IMR-90 (cell line): ENCODE results near the gene HERC5. TPM values are rescaled to one million over a fixed set of nuclear protein-coding genes. Genes with fewer than 3 reads are reported as not detected.

ENCODE experiments used
- ATAC-seq: fragments of 200-7000 bp; cut with Tn5 transposase; 2 replicates; pipeline ENCODE4 v1.9.1; 2020; ENCODE audit warnings: low read depth, mild to moderate bottlenecking, moderate library complexity
- BruUV-seq: library from RNA; stranded (reverse); fragments of 400-500 nt; replicated peaks from 2 replicates; lab custom pipeline; 2021; lab: Mats Ljungman, UMichigan
- CTCF ChIA-PET: fragments of 300-600 bp; formaldehyde crosslinking; extraction: SDS; loops from one replicate; lab custom pipeline; 2021; ENCODE audit warnings: antibody characterized with exemption; lab: Yijun Ruan, JAX
- POLR2A ChIA-PET: fragments of 300-600 bp; sonication (Branson Sonifier 250); formaldehyde crosslinking; loops from one replicate; lab custom pipeline; 2022; ENCODE audit warnings: antibody characterized with exemption; ENCODE audit not compliant: unreplicated experiment; lab: Charles Lee
- DNase-seq: peaks from one replicate; pipeline ENCODE4 v3.0.0; 2013
- H2AFZ ChIP-seq: replicated peaks from 2 replicates; pipeline ENCODE3; 2013; ENCODE audit warnings: low read length, mild to moderate bottlenecking; ENCODE audit not compliant: poor library complexity
- H2AK5ac ChIP-seq: 2 replicates; pipeline ENCODE4 v1.6.1; 2013; ENCODE audit warnings: low read depth, low read length, inconsistent platforms
- H2AK9ac ChIP-seq: replicated peaks from 2 replicates; pipeline ENCODE3; 2013; ENCODE audit warnings: mild to moderate bottlenecking, low read depth, low read length, moderate library complexity; ENCODE audit not compliant: poor library complexity
- H2BK120ac ChIP-seq: 2 replicates; pipeline ENCODE4 v1.6.1; 2013; ENCODE audit warnings: low read depth, low read length, inconsistent platforms
- H2BK15ac ChIP-seq: 3 replicates; pipeline ENCODE4 v1.6.1; 2013; ENCODE audit warnings: low read depth, low read length, inconsistent platforms
- H2BK20ac ChIP-seq: 2 replicates; pipeline ENCODE4 v1.6.1; 2013; ENCODE audit warnings: low read depth, mild to moderate bottlenecking, inconsistent platforms, low read length, moderate library complexity
- H2BK5ac ChIP-seq: 2 replicates; pipeline ENCODE4 v1.6.1; 2013; ENCODE audit warnings: mild to moderate bottlenecking, low read depth, low read length, inconsistent platforms; ENCODE audit not compliant: poor library complexity, severe bottlenecking
- H3K14ac ChIP-seq: replicated peaks from 2 replicates; pipeline ENCODE4 v1.6.1; 2013; ENCODE audit warnings: low read depth, low read length, inconsistent platforms
- H3K18ac ChIP-seq: 2 replicates; pipeline ENCODE4 v1.6.1; 2013; ENCODE audit warnings: low read depth, low read length, control low read depth
- H3K23ac ChIP-seq: 2 replicates; pipeline ENCODE4 v1.6.1; 2013; ENCODE audit warnings: low read depth, low read length, inconsistent platforms
- H3K27ac ChIP-seq: 2 replicates; pipeline ENCODE4 v1.5.1; 2013; ENCODE audit warnings: mild to moderate bottlenecking, control low read depth, low read length; ENCODE audit not compliant: insufficient read depth
- H3K27me3 ChIP-seq: 2 replicates; pipeline ENCODE4 v1.6.1; 2013; ENCODE audit warnings: low read length; ENCODE audit not compliant: control insufficient read depth, insufficient read depth
- H3K36me3 ChIP-seq: 2 replicates; pipeline ENCODE4 v1.6.1; 2013; ENCODE audit warnings: low read length, mixed read lengths; ENCODE audit not compliant: control insufficient read depth, insufficient read depth
- H3K4ac ChIP-seq: 2 replicates; pipeline ENCODE4 v1.6.1; 2013; ENCODE audit warnings: low read depth, low read length, inconsistent platforms
- H3K4me1 ChIP-seq: 2 replicates; pipeline ENCODE4 v1.6.1; 2013; ENCODE audit warnings: low read length, mixed read lengths; ENCODE audit not compliant: control insufficient read depth, insufficient read depth
- H3K4me2 ChIP-seq: 2 replicates; pipeline ENCODE4 v1.6.1; 2013; ENCODE audit warnings: low read depth, mild to moderate bottlenecking, control low read depth, low read length, moderate library complexity
- H3K4me3 ChIP-seq: 2 replicates; pipeline ENCODE4 v1.5.1; 2013; ENCODE audit warnings: low read depth, mild to moderate bottlenecking, control low read depth, low read length, moderate library complexity; ENCODE audit not compliant: insufficient read depth
- H3K56ac ChIP-seq: 2 replicates; pipeline ENCODE4 v1.6.1; 2013; ENCODE audit warnings: low read length, inconsistent platforms; ENCODE audit not compliant: insufficient read depth; ENCODE audit errors: extremely low read depth
- H3K79me1 ChIP-seq, 2 experiments: 2 replicates each; pipeline ENCODE4 v1.6.1; 2013; ENCODE audit warnings: low read length in 2 of 2, inconsistent platforms in 1 of 2, low read depth in 1 of 2
- H3K9ac ChIP-seq: 2 replicates; pipeline ENCODE4 v1.6.1; 2013; ENCODE audit warnings: low read depth, low read length, control low read depth
- H3K9me1 ChIP-seq: 2 replicates; pipeline ENCODE4 v1.6.1; 2013; ENCODE audit warnings: low read length, inconsistent platforms; ENCODE audit not compliant: insufficient read depth
- H3K9me3 ChIP-seq: 2 replicates; pipeline ENCODE4 v1.6.1; 2013; ENCODE audit warnings: low read length; ENCODE audit not compliant: control insufficient read depth, insufficient read depth
- H4K20me1 ChIP-seq: 2 replicates; pipeline ENCODE4 v1.6.1; 2013; ENCODE audit warnings: low read length, inconsistent platforms; ENCODE audit not compliant: insufficient read depth
- H4K5ac ChIP-seq: 2 replicates; pipeline ENCODE4 v1.6.1; 2013; ENCODE audit warnings: mild to moderate bottlenecking, low read depth, low read length, control low read depth
- H4K8ac ChIP-seq, 2 experiments: 2 replicates each; pipeline ENCODE4 v1.6.1; 2013; ENCODE audit warnings: low read depth in 2 of 2, low read length in 2 of 2, control low read depth in 1 of 2, inconsistent platforms in 1 of 2
- H4K91ac ChIP-seq: 2 replicates; pipeline ENCODE4 v1.6.1; 2013; ENCODE audit warnings: low read depth, low read length, inconsistent platforms; ENCODE audit not compliant: insufficient read depth
- BHLHE40 ChIP-seq: fragments of 150-350 bp; IDR thresholded peaks from 2 replicates; pipeline ENCODE4 v1.6.1; 2016; ENCODE audit warnings: mild to moderate bottlenecking, low read depth, low read length
- CEBPB ChIP-seq: IDR thresholded peaks from 2 replicates; pipeline ENCODE4 v1.6.1; 2012; ENCODE audit warnings: low read depth, low read length, improper control_type of control experiment
- CHD1 ChIP-seq: IDR thresholded peaks from 2 replicates; pipeline ENCODE4 v1.6.1; 2012; ENCODE audit warnings: low read depth, low read length, improper control_type of control experiment
- CTCF ChIP-seq: conservative IDR thresholded peaks from 2 replicates; pipeline ENCODE4 v1.5.1; 2012; ENCODE audit warnings: mild to moderate bottlenecking, low read depth, low read length, improper control_type of control experiment
- FOS ChIP-seq: fragments of 150-350 bp; IDR thresholded peaks from 2 replicates; pipeline ENCODE4 v1.6.1; 2016; ENCODE audit warnings: low read depth, low read length
- MAFK ChIP-seq: IDR thresholded peaks from 2 replicates; pipeline ENCODE4 v1.6.1; 2012; ENCODE audit warnings: low read depth, low read length, improper control_type of control experiment
- MAZ ChIP-seq: IDR thresholded peaks from 2 replicates; pipeline ENCODE4 v1.6.1; 2012; ENCODE audit warnings: low read depth, mild to moderate bottlenecking, low read length, improper control_type of control experiment, moderate library complexity, borderline replicate concordance
- MXI1 ChIP-seq: IDR thresholded peaks from 2 replicates; pipeline ENCODE4 v1.6.1; 2012; ENCODE audit warnings: low read depth, mild to moderate bottlenecking, low read length, moderate library complexity, borderline replicate concordance
- NFE2L2 ChIP-seq: fragments of 150-350 bp; IDR thresholded peaks from 2 replicates; pipeline ENCODE4 v1.6.1; 2016; ENCODE audit warnings: low read depth, mild to moderate bottlenecking, low read length
- POLR2A ChIP-seq: IDR thresholded peaks from 2 replicates; pipeline ENCODE4 v1.6.1; 2012; ENCODE audit warnings: mild to moderate bottlenecking, low read depth, low read length
- RAD21 ChIP-seq: IDR thresholded peaks from 2 replicates; pipeline ENCODE4 v1.6.1; 2012; ENCODE audit warnings: low read length, improper control_type of control experiment
- RCOR1 ChIP-seq: IDR thresholded peaks from 2 replicates; pipeline ENCODE4 v1.6.1; 2012; ENCODE audit warnings: mild to moderate bottlenecking, low read length, improper control_type of control experiment; ENCODE audit not compliant: insufficient replicate concordance
- RFX5 ChIP-seq: IDR thresholded peaks from 2 replicates; pipeline ENCODE4 v1.8.0; 2012; ENCODE audit warnings: low read depth, mild to moderate bottlenecking, low read length, moderate library complexity
- SMC3 ChIP-seq: fragments of 150-350 bp; IDR thresholded peaks from 2 replicates; pipeline ENCODE4 v1.6.1; 2016; ENCODE audit warnings: low read depth, mild to moderate bottlenecking, antibody characterized with exemption, low read length, moderate library complexity
- USF2 ChIP-seq: fragments of 150-350 bp; IDR thresholded peaks from 2 replicates; pipeline ENCODE4 v1.6.1; 2017; ENCODE audit warnings: mild to moderate bottlenecking, antibody characterized with exemption, low read length, low read depth
- WGBS, 2 experiments: methylation state at CpG; one replicate each; pipeline versions ENCODE4 v1.1.5 to v1.1.7; 2013; ENCODE audit warnings: missing lambda C conversion rate in 2 of 2; ENCODE audit not compliant: insufficient read length in 1 of 2; ENCODE audit errors: extremely low coverage in 2 of 2; 5-methylcytosine and 5-hydroxymethylcytosine counted together
- dilution Hi-C: fragments of 300-500 bp; cut with HindIII; formaldehyde crosslinking; loops from one replicate; pipeline ENCODE4 v1.14.3; 2018; ENCODE audit warnings: low sequenced_read_pairs; ENCODE audit not compliant: unreplicated experiment
- in situ Hi-C: fragments of 300-500 bp; cut with MboI; formaldehyde crosslinking; loops from 3 replicates; pipeline ENCODE4 v1.14.3; 2019; ENCODE audit warnings: low sequenced_read_pairs, inconsistent platforms, mixed read lengths
- intact Hi-C: fragments of 100-400 bp; cut with micrococcal nuclease; formaldehyde crosslinking; loops from 2 replicates; pipeline ENCODE4 v1.10.0; 2022
- polyA plus RNA-seq, 3 experiments: library from polyadenylated mRNA; depleted of rRNA; stranded (reverse); fragments of >200 nt; gene quantifications; 2 replicates each; pipeline ENCODE4 v1.2.3, GENCODE V29; 2012; ENCODE audit warnings: low replicate concordance in 1 of 3
- total RNA-seq: library from RNA; depleted of rRNA; stranded (reverse); fragments of >200 nt; gene quantifications from 2 replicates; pipeline ENCODE4 v1.2.3, GENCODE V29; 2012
- TF ChIP-seq, protein P1 (sequence below): fragments of 150-350 bp; IDR thresholded peaks from 2 replicates; pipeline ENCODE4 v1.6.1; 2016; ENCODE audit warnings: low read depth, mild to moderate bottlenecking, low read length, moderate library complexity, borderline replicate concordance

HERC5 gene
- total and polyA plus RNA-seq, 2 of the 4 experiments (the other 2 are of a cell fraction), result under 0.01 TPM; not detected in 1

DNA sequence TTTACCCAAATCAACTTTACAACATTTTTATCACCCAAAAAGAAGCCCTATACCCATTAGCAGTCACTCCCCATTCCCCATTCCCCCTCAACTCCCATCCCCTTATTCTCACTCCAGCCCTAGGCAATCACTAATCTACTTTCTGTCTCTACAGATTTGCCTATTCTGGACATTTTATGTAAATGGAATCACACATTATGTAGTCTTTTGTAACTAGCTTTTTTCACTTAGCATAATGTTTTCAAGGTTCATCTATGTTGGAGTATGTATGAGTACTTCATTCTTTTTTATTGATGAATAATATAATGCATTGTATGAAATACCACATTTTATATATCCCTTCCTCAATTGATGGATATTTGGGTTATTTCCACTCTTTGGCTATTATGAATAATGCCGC is 36.1 kb upstream of the HERC5 start:
- Histone ChIP-seq H3K9ac (no peak overlapping the region), H4K20me1 (no peaks in the 10 kb centered on the region), H3K4me1 (no peaks in the 10 kb centered on the region), H4K91ac (no peak overlapping the region), H3K79me1 (no peaks in the 10 kb centered on the region), H3K9me3 (no peaks in the 10 kb centered on the region), H2BK20ac (no peak overlapping the region), H3K36me3 (no peaks in the 10 kb centered on the region), H2BK15ac (no peak overlapping the region), H3K4me3 (no peak overlapping the region), H3K27me3 (no peaks in the 10 kb centered on the region), H2AK5ac (no peak overlapping the region), H4K5ac (no peak overlapping the region), H3K27ac (no peak overlapping the region), H3K14ac (no peak overlapping the region), H2BK120ac (no peak overlapping the region), H2AFZ (no peak overlapping the region), H3K18ac (no peak overlapping the region), H3K4me2 (no peak overlapping the region), H2AK9ac (no peak overlapping the region), H3K56ac (no peak overlapping the region), H4K8ac (no peak overlapping the region), H3K23ac (no peak overlapping the region), H3K4ac (no peak overlapping the region), H3K9me1 (no peaks in the 10 kb centered on the region; the same call in 1 of the 2 replicates), H2BK5ac (no peak overlapping the region)
- POLR2A ChIA-PET, result no interaction called here
- intact Hi-C loops, result no loop called here
- no peak for TF ChIP-seq CEBPB
- no peak for TF ChIP-seq NFE2L2
- TF ChIP-seq CTCF, result no peak
- TF ChIP-seq RCOR1, result no peak
- TF ChIP-seq POLR2A, result no peak
- TF ChIP-seq MAFK, result no peak
- no peak for TF ChIP-seq SMC3
- TF ChIP-seq, protein P1, sequence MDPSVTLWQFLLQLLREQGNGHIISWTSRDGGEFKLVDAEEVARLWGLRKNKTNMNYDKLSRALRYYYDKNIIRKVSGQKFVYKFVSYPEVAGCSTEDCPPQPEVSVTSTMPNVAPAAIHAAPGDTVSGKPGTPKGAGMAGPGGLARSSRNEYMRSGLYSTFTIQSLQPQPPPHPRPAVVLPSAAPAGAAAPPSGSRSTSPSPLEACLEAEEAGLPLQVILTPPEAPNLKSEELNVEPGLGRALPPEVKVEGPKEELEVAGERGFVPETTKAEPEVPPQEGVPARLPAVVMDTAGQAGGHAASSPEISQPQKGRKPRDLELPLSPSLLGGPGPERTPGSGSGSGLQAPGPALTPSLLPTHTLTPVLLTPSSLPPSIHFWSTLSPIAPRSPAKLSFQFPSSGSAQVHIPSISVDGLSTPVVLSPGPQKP, result no peak
- no peak for TF ChIP-seq RFX5
- TF ChIP-seq FOS, result no peak
- no peak for TF ChIP-seq RAD21
- TF ChIP-seq BHLHE40, result no peak
- no peak for TF ChIP-seq CHD1
- no peak for TF ChIP-seq USF2
- TF ChIP-seq MAZ, result no peak
- TF ChIP-seq MXI1, result no peak
- CTCF ChIA-PET, result interaction anchor here (0.6 kb wide), 1 partner anchor 21 kb away, joined by 3 read pairs; no protein-coding TSS in a partner anchor
- no peak for DNase-seq
- in situ Hi-C loops, result no loop called here
- no TSS peak for BruUV-seq
- no CpG with 5 or more reads among the region's 1 CpG for WGBS, 2 experiments
- dilution Hi-C loops, result no loop called here
- ATAC-seq, result no peak
